SH-SY5Y (cell line): ENCODE measurements around the gene PPP1R26.

Experiments
- GATA2 ChIP-seq: IDR thresholded peaks from 2 replicates; pipeline ENCODE4 v1.6.1; 2011; ENCODE audit warnings: mild to moderate bottlenecking, low read depth, low read length
- GATA3 ChIP-seq: IDR thresholded peaks from 2 replicates; pipeline ENCODE4 v1.6.1; 2011; ENCODE audit warnings: low read depth, mild to moderate bottlenecking, low read length, moderate library complexity

- no peak for TF ChIP-seq GATA3
- no peak for TF ChIP-seq GATA2
Measured at GRCh38 chr9:135450956-135451355, 28.6 kb upstream of the PPP1R26 start.
